ENCODE results near the gene SPOP.

- TF ChIP-seq CTCF (IDR thresholded peaks at IDR 0.05) (no peak), POLR2A (IDR thresholded peaks at IDR 0.05) (no peak)
These were observed 88.9 kb downstream of the SPOP start for GRCh38 chr17:49588726-49589576.
